Endothelial cell of umbilical vein (primary cell): Measurements from ENCODE around the gene PLEKHD1. TPM values are rescaled to one million over a fixed set of nuclear protein-coding genes. Genes with fewer than 3 reads are reported as not detected.

Experiments used
- BruUV-seq: library from RNA; stranded (reverse); fragments of 400-500 nt; replicated peaks from 2 replicates; lab custom pipeline; 2021; lab: Mats Ljungman, UMichigan
- CTCF ChIA-PET: fragments of 300-600, 350-600 bp; sonication (Branson Sonifier 250); formaldehyde crosslinking; loops from one replicate; lab custom pipeline; 2021; ENCODE audit warnings: antibody characterized with exemption, inconsistent platforms; lab: Charles Lee
- POLR2A ChIA-PET: fragments of 300-600, 350-600 bp; sonication (Branson Sonifier 250); formaldehyde crosslinking; loops from one replicate; lab custom pipeline; 2021; ENCODE audit warnings: antibody characterized with exemption, inconsistent platforms; lab: Charles Lee
- DNase-seq: peaks from one replicate; pipeline ENCODE4 v3.0.0-alpha.2; 2011; ENCODE audit warnings: low read depth, low spot score
- FAIRE-seq: peaks from 2 replicates; lab custom pipeline; 2011; peaks lifted over from hg19 to GRCh38; lab: Jason Lieb, UNC
- H2AFZ ChIP-seq: 2 replicates; pipeline ENCODE4 v1.6.0; 2012; ENCODE audit warnings: low read depth, low read length, control low read depth, inconsistent platforms
- H3K27ac ChIP-seq: 2 replicates; pipeline ENCODE4 v1.5.1; 2011; ENCODE audit warnings: low read depth, mild to moderate bottlenecking, control low read depth, low read length, moderate library complexity; ENCODE audit not compliant: insufficient read depth
- H3K27me3 ChIP-seq, 2 experiments: 2 replicates each; pipeline versions ENCODE4 v1.6.0 to v1.6.1; 2011; ENCODE audit warnings: low read length in 2 of 2, mixed read lengths in 1 of 2; ENCODE audit not compliant: control insufficient read depth in 2 of 2, insufficient read depth in 2 of 2
- H3K36me3 ChIP-seq, 2 experiments: 2 replicates in 1 of 2; 3 replicates in 1 of 2; pipeline ENCODE4 v1.5.1; 2011; ENCODE audit warnings: low read length in 2 of 2, mild to moderate bottlenecking in 1 of 2, moderate library complexity in 1 of 2; ENCODE audit not compliant: control insufficient read depth in 2 of 2, insufficient read depth in 2 of 2; ENCODE audit errors: extremely low read depth in 1 of 2
- H3K4me1 ChIP-seq: 3 replicates; pipeline ENCODE4 v1.5.1; 2011; ENCODE audit warnings: mild to moderate bottlenecking, low read length; ENCODE audit not compliant: control insufficient read depth, insufficient read depth; ENCODE audit errors: extremely low read depth
- H3K4me2 ChIP-seq: 2 replicates; pipeline ENCODE4 v1.6.1; 2011; ENCODE audit warnings: low read length, control low read depth, mixed read lengths; ENCODE audit not compliant: insufficient read depth
- H3K4me3 ChIP-seq, 3 experiments: fragments of 200-600 bp in 1 of 3; sonication (generic), shearing (Covaris generic) in 1 of 3; replicated peaks in 1 of 3; 2 replicates each; pipeline ENCODE4 v1.5.1; 2011 to 2016; ENCODE audit warnings: control low read depth in 3 of 3, low read length in 3 of 3, mild to moderate bottlenecking in 2 of 3, inconsistent platforms in 1 of 3, low read depth in 1 of 3, moderate library complexity in 1 of 3; ENCODE audit not compliant: insufficient read depth in 1 of 3
- H3K79me2 ChIP-seq: 2 replicates; pipeline ENCODE4 v1.6.0; 2012; ENCODE audit warnings: low read length, inconsistent platforms; ENCODE audit not compliant: control insufficient read depth, insufficient read depth
- H3K9ac ChIP-seq: replicated peaks from 2 replicates; pipeline ENCODE3; 2011; ENCODE audit warnings: low read length, control low read depth; ENCODE audit not compliant: insufficient read depth; ENCODE audit errors: extremely low read depth
- H3K9me1 ChIP-seq: replicated peaks from 3 replicates; pipeline ENCODE4 v1.6.0; 2011; ENCODE audit warnings: mild to moderate bottlenecking, low read length; ENCODE audit not compliant: control insufficient read depth, insufficient read depth; ENCODE audit errors: extremely low read depth
- H3K9me3 ChIP-seq: replicated peaks from 2 replicates; pipeline ENCODE4 v1.5.1; 2012; ENCODE audit warnings: low read length, inconsistent platforms; ENCODE audit not compliant: control insufficient read depth, insufficient read depth
- H4K20me1 ChIP-seq: replicated peaks from 2 replicates; pipeline ENCODE3; 2011; ENCODE audit warnings: mild to moderate bottlenecking, low read length; ENCODE audit not compliant: control insufficient read depth, insufficient read depth; ENCODE audit errors: extremely low read depth
- FOS ChIP-seq: IDR thresholded peaks from 2 replicates; pipeline ENCODE4 v1.6.1; 2011; ENCODE audit warnings: mild to moderate bottlenecking, low read length, moderate library complexity, borderline replicate concordance; ENCODE audit not compliant: insufficient read depth
- JUN ChIP-seq: IDR thresholded peaks from 2 replicates; pipeline ENCODE4 v1.6.1; 2011; ENCODE audit warnings: borderline replicate concordance, low read depth; ENCODE audit not compliant: insufficient read length, insufficient read depth
- dilution Hi-C: fragments of 300-500 bp; cut with MboI; formaldehyde crosslinking; loops from one replicate; pipeline ENCODE4 v1.15.0; 2019; ENCODE audit warnings: low sequenced_read_pairs; ENCODE audit not compliant: extremely low pct_ligation_motif_present
- intact Hi-C: fragments of 100-400 bp; cut with micrococcal nuclease; formaldehyde crosslinking; loops from one replicate; pipeline ENCODE4 v1.10.0; 2022
- polyA plus RNA-seq, 4 experiments: library from polyadenylated mRNA; depleted of rRNA in 3 of 4; stranded (reverse) in 3 of 4; unstranded in 1 of 4; fragments of >200 nt; gene quantifications; 2 replicates each; pipeline versions ENCODE4 v1.2.1 to v1.2.3, GENCODE V29; 2011 to 2012; ENCODE audit warnings: missing spikeins in 1 of 4
- total RNA-seq: library from RNA; stranded (reverse); gene quantifications from 2 replicates; pipeline ENCODE4 v1.2.3, GENCODE V29; 2021
- TF ChIP-seq, protein P1 (sequence below), 2 donors: IDR thresholded peaks; 1 replicate in 1 of 2; 2 replicates in 1 of 2; pipeline ENCODE4 v1.5.1; 2011; ENCODE audit warnings: low read length in 2 of 2, mild to moderate bottlenecking in 2 of 2, moderate library complexity in 2 of 2, control low read depth in 1 of 2, inconsistent platforms in 1 of 2, low read depth in 1 of 2; ENCODE audit not compliant: insufficient read depth in 1 of 2; ENCODE audit errors: extremely low read depth in 1 of 2
- TF ChIP-seq, protein P2 (sequence below): IDR thresholded peaks from 2 replicates; pipeline ENCODE4 v1.6.1; 2011; ENCODE audit not compliant: insufficient read depth, insufficient read length

Gene PLEKHD1
- total and polyA plus RNA-seq, 2 donors (not counting 3 experiments of a cell fraction or from before 2014, with no cell fraction given), result 0.01 TPM; not detected in 1

DNA sequence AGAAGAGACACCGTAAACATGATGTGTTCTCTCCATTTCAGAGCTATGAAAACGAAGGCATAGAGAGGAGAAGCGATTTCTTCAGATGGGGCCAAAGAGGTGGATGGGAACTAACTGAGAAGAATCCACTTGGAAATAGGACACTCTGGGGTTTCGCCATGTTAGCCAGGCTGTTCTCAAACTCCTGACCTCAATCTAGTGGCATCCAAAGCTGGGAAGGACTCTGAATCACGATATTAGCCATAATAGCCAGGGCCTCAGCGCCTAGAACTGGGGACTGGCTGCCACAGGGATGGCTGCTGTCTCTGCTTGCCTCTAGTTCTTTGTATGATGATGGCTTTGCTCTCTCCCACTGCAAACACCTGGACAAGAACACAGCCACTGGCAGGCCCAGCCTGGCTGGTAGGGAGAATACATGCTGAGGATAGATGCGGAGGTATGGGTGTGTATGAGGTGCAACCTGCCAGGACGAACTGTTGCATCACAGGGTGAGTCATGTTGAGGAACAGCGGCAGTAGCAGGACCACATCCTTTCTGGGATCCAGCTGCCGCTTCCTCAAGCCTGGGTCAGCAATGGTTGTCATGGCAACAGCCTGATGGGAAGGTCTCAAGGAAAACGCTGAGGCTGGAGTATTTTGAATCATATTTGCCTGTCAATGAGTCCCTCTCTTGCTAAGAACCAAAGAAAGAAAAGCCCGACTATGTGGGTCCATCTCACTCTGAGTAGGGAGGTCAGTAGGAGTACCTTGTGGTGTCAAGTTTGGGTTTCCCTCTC is 59.0 kb downstream of the PLEKHD1 start:
- no peaks in the 10 kb centered on the region for H3K79me2 ChIP-seq
- no peaks in the 10 kb centered on the region for H3K36me3 ChIP-seq
- H3K27me3 ChIP-seq, result peaks cover 4 to 5% of the 10 kb centered on the region in 2 experiments
- DNase-seq (peak; percentile 33), FAIRE-seq (peak; percentile 68)
- no peak overlapping the region for H3K4me3 ChIP-seq
- no peak overlapping the region for H3K27ac ChIP-seq
- intact Hi-C loops (no loop called here), dilution Hi-C loops (no loop called here)
- ChIA-PET POLR2A (no interaction called here), CTCF (interaction anchor here (1.1 to 2.0 kb wide), 4 partner anchors 8 to 485 kb away, joined by 3 to 5 read pairs (median 4); no protein-coding TSS in a partner anchor)
- no peaks in the 10 kb centered on the region for H4K20me1 ChIP-seq
- peak; percentile 4 for TF ChIP-seq JUN
- peak; percentile 74 for TF ChIP-seq FOS
- TF ChIP-seq, protein P1, sequence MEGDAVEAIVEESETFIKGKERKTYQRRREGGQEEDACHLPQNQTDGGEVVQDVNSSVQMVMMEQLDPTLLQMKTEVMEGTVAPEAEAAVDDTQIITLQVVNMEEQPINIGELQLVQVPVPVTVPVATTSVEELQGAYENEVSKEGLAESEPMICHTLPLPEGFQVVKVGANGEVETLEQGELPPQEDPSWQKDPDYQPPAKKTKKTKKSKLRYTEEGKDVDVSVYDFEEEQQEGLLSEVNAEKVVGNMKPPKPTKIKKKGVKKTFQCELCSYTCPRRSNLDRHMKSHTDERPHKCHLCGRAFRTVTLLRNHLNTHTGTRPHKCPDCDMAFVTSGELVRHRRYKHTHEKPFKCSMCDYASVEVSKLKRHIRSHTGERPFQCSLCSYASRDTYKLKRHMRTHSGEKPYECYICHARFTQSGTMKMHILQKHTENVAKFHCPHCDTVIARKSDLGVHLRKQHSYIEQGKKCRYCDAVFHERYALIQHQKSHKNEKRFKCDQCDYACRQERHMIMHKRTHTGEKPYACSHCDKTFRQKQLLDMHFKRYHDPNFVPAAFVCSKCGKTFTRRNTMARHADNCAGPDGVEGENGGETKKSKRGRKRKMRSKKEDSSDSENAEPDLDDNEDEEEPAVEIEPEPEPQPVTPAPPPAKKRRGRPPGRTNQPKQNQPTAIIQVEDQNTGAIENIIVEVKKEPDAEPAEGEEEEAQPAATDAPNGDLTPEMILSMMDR (IDR thresholded peaks at IDR 0.05; ENCODE audit: extremely low read depth in 1 of 2, insufficient read depth in 1 of 2, low read depth in 1 of 2, low read length in 2 of 2), result no peak
- TF ChIP-seq, protein P2, sequence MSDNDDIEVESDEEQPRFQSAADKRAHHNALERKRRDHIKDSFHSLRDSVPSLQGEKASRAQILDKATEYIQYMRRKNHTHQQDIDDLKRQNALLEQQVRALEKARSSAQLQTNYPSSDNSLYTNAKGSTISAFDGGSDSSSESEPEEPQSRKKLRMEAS, result no peak
- H3K4me1 ChIP-seq, result no peaks in the 10 kb centered on the region
- H2AFZ ChIP-seq, result no peak overlapping the region
- no TSS peak for BruUV-seq
- no peak overlapping the region for H3K9ac ChIP-seq
- H3K9me3 ChIP-seq, result no peaks in the 10 kb centered on the region
- H3K9me1 ChIP-seq, result no peaks in the 10 kb centered on the region
- H3K4me2 ChIP-seq, result no peak overlapping the region
